GM19193 (cell line): ENCODE data around the gene ITPR2.

Experiments used
- POLR2A ChIP-seq: IDR thresholded peaks from 4 replicates; pipeline ENCODE4 v1.6.1; 2011; ENCODE audit not compliant: insufficient read depth, insufficient read length; ENCODE audit errors: extremely low read depth

Gene ITPR2

GRCh38 chr12:26789731-26790644 is 43.0 kb downstream of the ITPR2 start:
- TF ChIP-seq POLR2A = no peak

- no peak for TF ChIP-seq POLR2A
Observed at GRCh38 chr12:26786865-26787514, 46.0 kb downstream of the ITPR2 start.

GRCh38 chr12:26786491-26786864 is 46.5 kb downstream of the ITPR2 start:
- no peak for TF ChIP-seq POLR2A

GRCh38 chr12:26783131-26783526 is 49.9 kb downstream of the ITPR2 start:
- no peak for TF ChIP-seq POLR2A

GRCh38 chr12:26782372-26783130 is 50.4 kb downstream of the ITPR2 start:
- no peak for TF ChIP-seq POLR2A

- TF ChIP-seq POLR2A = no peak
Observed at GRCh38 chr12:26777236-26777635, 55.8 kb downstream of the ITPR2 start.

GRCh38 chr12:26773313-26774104 is 59.5 kb downstream of the ITPR2 start:
- no peak for TF ChIP-seq POLR2A

GRCh38 chr12:26771861-26772260 is 61.1 kb downstream of the ITPR2 start:
- TF ChIP-seq POLR2A = no peak

- no peak for TF ChIP-seq POLR2A
Observed at GRCh38 chr12:26770239-26771070, 62.5 kb downstream of the ITPR2 start.

GRCh38 chr12:26769611-26770010 is 63.4 kb downstream of the ITPR2 start:
- no peak for TF ChIP-seq POLR2A

GRCh38 chr12:26768611-26769603 is 64.1 kb downstream of the ITPR2 start:
- TF ChIP-seq POLR2A = no peak

- no peak for TF ChIP-seq POLR2A
Observed at GRCh38 chr12:26767865-26768264, 65.1 kb downstream of the ITPR2 start.

- TF ChIP-seq POLR2A = no peak
Observed at GRCh38 chr12:26767116-26767515, 65.9 kb downstream of the ITPR2 start.

GRCh38 chr12:26762186-26762585 is 70.8 kb downstream of the ITPR2 start:
- no peak for TF ChIP-seq POLR2A
